ENCODE results near the gene COL21A1. TPM values are rescaled to one million over a fixed set of nuclear protein-coding genes. Genes with fewer than 3 reads are reported as not detected.

Gene COL21A1
- total and polyA plus RNA-seq, 2 of the 4 experiments (the other 2 are of a cell fraction) = 0.05 TPM; not detected in 1

DNA sequence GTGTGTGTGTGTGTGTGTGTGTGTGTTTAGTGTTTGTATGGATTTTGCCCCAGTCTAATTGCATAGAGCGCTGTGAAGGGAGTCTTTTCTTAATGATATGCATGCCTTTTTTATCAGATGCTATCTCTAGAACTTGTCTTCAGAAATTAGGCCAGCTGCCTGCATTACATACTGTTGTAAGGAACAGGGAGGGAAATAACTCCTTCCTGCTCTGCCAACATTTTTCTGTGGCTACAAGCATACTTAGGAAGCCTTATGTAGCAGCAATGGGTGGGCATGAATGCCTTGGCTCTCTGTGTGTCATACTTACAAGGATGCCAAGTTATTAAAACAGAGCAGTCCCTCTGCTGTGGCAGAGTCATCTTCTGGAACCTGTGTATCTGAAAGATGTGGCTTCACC lies 8.0 kb upstream of the COL21A1 start:
- ATAC-seq (ENCODE audit: low read depth) (no peak), DNase-seq (no peak)
- no peak overlapping the region for H2BK120ac ChIP-seq (ENCODE audit: low read depth, low read length)
- peaks cover 4% of the 10 kb centered on the region for H3K27me3 ChIP-seq (ENCODE audit: control insufficient read depth, insufficient read depth, low read length)
- H2AK9ac ChIP-seq (replicated peaks; ENCODE audit: low read depth, low read length, poor library complexity) = no peak overlapping the region
- H3K4me1 ChIP-seq (ENCODE audit: control insufficient read depth, insufficient read depth, low read length) = peaks cover 4% of the 10 kb centered on the region
- H4K8ac ChIP-seq (ENCODE audit: low read depth in 2 of 2, low read length in 2 of 2) = no peak overlapping the region
- no peak overlapping the region for H3K4me3 ChIP-seq (ENCODE audit: insufficient read depth, low read depth, low read length)
- no peak overlapping the region for H3K4ac ChIP-seq (ENCODE audit: low read depth, low read length)
- no peak overlapping the region for H2BK5ac ChIP-seq (ENCODE audit: low read depth, low read length, poor library complexity, severe bottlenecking)
- H4K5ac ChIP-seq (ENCODE audit: low read depth, low read length) = no peak overlapping the region
- ChIA-PET CTCF (no interaction called here), POLR2A (ENCODE audit: unreplicated experiment) (no interaction called here)
- BruUV-seq (replicated peaks) = no TSS peak
- no peak overlapping the region for H3K4me2 ChIP-seq (ENCODE audit: low read depth, low read length)
- WGBS, 2 experiments (ENCODE audit: extremely low coverage in 2 of 2, insufficient read length in 1 of 2) = no CpG with 5 or more reads among the region's 1 CpG
- TF ChIP-seq NFE2L2 (IDR thresholded peaks at IDR 0.05; ENCODE audit: low read depth, low read length) (no peak), RAD21 (IDR thresholded peaks at IDR 0.05; ENCODE audit: low read length) (no peak), MAFK (IDR thresholded peaks at IDR 0.05; ENCODE audit: low read depth, low read length) (no peak), BHLHE40 (IDR thresholded peaks at IDR 0.05; ENCODE audit: low read depth, low read length) (no peak), POLR2A (IDR thresholded peaks at IDR 0.05; ENCODE audit: low read depth, low read length) (no peak), CEBPB (IDR thresholded peaks at IDR 0.05; ENCODE audit: low read depth, low read length) (no peak), RCOR1 (IDR thresholded peaks at IDR 0.05; ENCODE audit: insufficient replicate concordance, low read length) (no peak), CHD1 (IDR thresholded peaks at IDR 0.05; ENCODE audit: low read depth, low read length) (no peak), RFX5 (IDR thresholded peaks at IDR 0.05; ENCODE audit: low read depth, low read length) (no peak), SMC3 (IDR thresholded peaks at IDR 0.05; ENCODE audit: low read depth, low read length) (no peak), FOS (IDR thresholded peaks at IDR 0.05; ENCODE audit: low read depth, low read length) (no peak), MAZ (IDR thresholded peaks at IDR 0.05; ENCODE audit: borderline replicate concordance, low read depth, low read length) (no peak), MXI1 (IDR thresholded peaks at IDR 0.05; ENCODE audit: borderline replicate concordance, low read depth, low read length) (no peak)
- TF ChIP-seq, protein P1, sequence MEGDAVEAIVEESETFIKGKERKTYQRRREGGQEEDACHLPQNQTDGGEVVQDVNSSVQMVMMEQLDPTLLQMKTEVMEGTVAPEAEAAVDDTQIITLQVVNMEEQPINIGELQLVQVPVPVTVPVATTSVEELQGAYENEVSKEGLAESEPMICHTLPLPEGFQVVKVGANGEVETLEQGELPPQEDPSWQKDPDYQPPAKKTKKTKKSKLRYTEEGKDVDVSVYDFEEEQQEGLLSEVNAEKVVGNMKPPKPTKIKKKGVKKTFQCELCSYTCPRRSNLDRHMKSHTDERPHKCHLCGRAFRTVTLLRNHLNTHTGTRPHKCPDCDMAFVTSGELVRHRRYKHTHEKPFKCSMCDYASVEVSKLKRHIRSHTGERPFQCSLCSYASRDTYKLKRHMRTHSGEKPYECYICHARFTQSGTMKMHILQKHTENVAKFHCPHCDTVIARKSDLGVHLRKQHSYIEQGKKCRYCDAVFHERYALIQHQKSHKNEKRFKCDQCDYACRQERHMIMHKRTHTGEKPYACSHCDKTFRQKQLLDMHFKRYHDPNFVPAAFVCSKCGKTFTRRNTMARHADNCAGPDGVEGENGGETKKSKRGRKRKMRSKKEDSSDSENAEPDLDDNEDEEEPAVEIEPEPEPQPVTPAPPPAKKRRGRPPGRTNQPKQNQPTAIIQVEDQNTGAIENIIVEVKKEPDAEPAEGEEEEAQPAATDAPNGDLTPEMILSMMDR (conservative IDR thresholded peaks at IDR 0.05; ENCODE audit: low read depth, low read length) = no peak
- TF ChIP-seq, protein P2, sequence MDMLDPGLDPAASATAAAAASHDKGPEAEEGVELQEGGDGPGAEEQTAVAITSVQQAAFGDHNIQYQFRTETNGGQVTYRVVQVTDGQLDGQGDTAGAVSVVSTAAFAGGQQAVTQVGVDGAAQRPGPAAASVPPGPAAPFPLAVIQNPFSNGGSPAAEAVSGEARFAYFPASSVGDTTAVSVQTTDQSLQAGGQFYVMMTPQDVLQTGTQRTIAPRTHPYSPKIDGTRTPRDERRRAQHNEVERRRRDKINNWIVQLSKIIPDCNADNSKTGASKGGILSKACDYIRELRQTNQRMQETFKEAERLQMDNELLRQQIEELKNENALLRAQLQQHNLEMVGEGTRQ (IDR thresholded peaks at IDR 0.05; ENCODE audit: low read depth, low read length) = no peak
- TF ChIP-seq, protein P3, sequence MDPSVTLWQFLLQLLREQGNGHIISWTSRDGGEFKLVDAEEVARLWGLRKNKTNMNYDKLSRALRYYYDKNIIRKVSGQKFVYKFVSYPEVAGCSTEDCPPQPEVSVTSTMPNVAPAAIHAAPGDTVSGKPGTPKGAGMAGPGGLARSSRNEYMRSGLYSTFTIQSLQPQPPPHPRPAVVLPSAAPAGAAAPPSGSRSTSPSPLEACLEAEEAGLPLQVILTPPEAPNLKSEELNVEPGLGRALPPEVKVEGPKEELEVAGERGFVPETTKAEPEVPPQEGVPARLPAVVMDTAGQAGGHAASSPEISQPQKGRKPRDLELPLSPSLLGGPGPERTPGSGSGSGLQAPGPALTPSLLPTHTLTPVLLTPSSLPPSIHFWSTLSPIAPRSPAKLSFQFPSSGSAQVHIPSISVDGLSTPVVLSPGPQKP (IDR thresholded peaks at IDR 0.05; ENCODE audit: borderline replicate concordance, low read depth, low read length) = no peak
- H2BK15ac ChIP-seq (ENCODE audit: low read depth, low read length) = no peak overlapping the region
- no peak overlapping the region for H2AK5ac ChIP-seq (ENCODE audit: low read depth, low read length)
- no peaks in the 10 kb centered on the region for H3K36me3 ChIP-seq (ENCODE audit: control insufficient read depth, insufficient read depth, low read length)
- no peak overlapping the region for H4K91ac ChIP-seq (ENCODE audit: insufficient read depth, low read depth, low read length)
- no peaks in the 10 kb centered on the region for H3K9me3 ChIP-seq (ENCODE audit: control insufficient read depth, insufficient read depth, low read length)
- H3K27ac ChIP-seq (ENCODE audit: insufficient read depth, low read length) = no peak overlapping the region
- no peaks in the 10 kb centered on the region for H4K20me1 ChIP-seq (ENCODE audit: insufficient read depth, low read length)
- H2BK20ac ChIP-seq (ENCODE audit: low read depth, low read length) = no peak overlapping the region
- no peaks in the 10 kb centered on the region for H3K9me1 ChIP-seq (ENCODE audit: insufficient read depth, low read length)
- dilution Hi-C loops (cut with HindIII; ENCODE audit: low sequenced_read_pairs, unreplicated experiment) = no loop called here
- in situ Hi-C loops (cut with MboI; ENCODE audit: low sequenced_read_pairs) = no loop called here
- H3K18ac ChIP-seq (ENCODE audit: low read depth, low read length) = no peak overlapping the region
- intact Hi-C loops (cut with micrococcal nuclease) = no loop called here
- no peaks in the 10 kb centered on the region for H3K79me1 ChIP-seq (ENCODE audit: low read depth in 1 of 2, low read length in 2 of 2)
- no peak overlapping the region for H3K56ac ChIP-seq (ENCODE audit: extremely low read depth, insufficient read depth, low read length)
- no peak overlapping the region for H2AFZ ChIP-seq (replicated peaks; ENCODE audit: low read length, poor library complexity)
- no peak overlapping the region for H3K9ac ChIP-seq (ENCODE audit: low read depth, low read length)
- no peak overlapping the region for H3K14ac ChIP-seq (replicated peaks; ENCODE audit: low read depth, low read length)
- H3K23ac ChIP-seq (ENCODE audit: low read depth, low read length) = no peak overlapping the region

All from IMR-90 (cell line).